Mesothelial cell of epicardium (in vitro differentiated cells): ENCODE measurements around the gene RBM38. TPM values are rescaled to one million over a fixed set of nuclear protein-coding genes. Genes with fewer than 3 reads are reported as not detected.

ENCODE experiments used
- DNase-seq, 2 experiments: peaks; one replicate each; pipeline ENCODE4 v3.0.0; 2021; ENCODE audit warnings: low spot score in 2 of 2; ENCODE audit not compliant: unreplicated experiment in 2 of 2
- H3K27ac Mint-ChIP-seq: 2 replicates; pipeline ENCODE4 v1.8.0; 2021; ENCODE audit warnings: mixed read lengths
- H3K27me3 Mint-ChIP-seq: 2 replicates; pipeline ENCODE4 v1.8.0; 2021; ENCODE audit warnings: low read depth, mixed read lengths
- H3K36me3 Mint-ChIP-seq: 2 replicates; pipeline ENCODE4 v1.8.0; 2021; ENCODE audit warnings: mixed read lengths
- H3K4me1 Mint-ChIP-seq: 2 replicates; pipeline ENCODE4 v1.8.0; 2021; ENCODE audit warnings: mixed read lengths
- H3K4me3 Mint-ChIP-seq: 2 replicates; pipeline ENCODE4 v1.8.0; 2021; ENCODE audit warnings: mild to moderate bottlenecking, moderate library complexity, mixed read lengths
- H3K9me3 Mint-ChIP-seq: 2 replicates; pipeline ENCODE4 v1.8.0; 2021; ENCODE audit warnings: mixed read lengths
- total RNA-seq: library from RNA; stranded (reverse); gene quantifications from 3 replicates; pipeline ENCODE4 v1.2.1, GENCODE V29; 2021
- TF ChIP-seq, protein P1 (sequence below): fragments of 200-600 bp; sonication (generic); IDR thresholded peaks from one replicate; pipeline ENCODE4 v1.5.0; 2021; ENCODE audit warnings: antibody characterized with exemption; ENCODE audit not compliant: unreplicated experiment

Gene RBM38
- total RNA-seq, 1 donor from 2014 or later, result 25.6 TPM

DNA sequence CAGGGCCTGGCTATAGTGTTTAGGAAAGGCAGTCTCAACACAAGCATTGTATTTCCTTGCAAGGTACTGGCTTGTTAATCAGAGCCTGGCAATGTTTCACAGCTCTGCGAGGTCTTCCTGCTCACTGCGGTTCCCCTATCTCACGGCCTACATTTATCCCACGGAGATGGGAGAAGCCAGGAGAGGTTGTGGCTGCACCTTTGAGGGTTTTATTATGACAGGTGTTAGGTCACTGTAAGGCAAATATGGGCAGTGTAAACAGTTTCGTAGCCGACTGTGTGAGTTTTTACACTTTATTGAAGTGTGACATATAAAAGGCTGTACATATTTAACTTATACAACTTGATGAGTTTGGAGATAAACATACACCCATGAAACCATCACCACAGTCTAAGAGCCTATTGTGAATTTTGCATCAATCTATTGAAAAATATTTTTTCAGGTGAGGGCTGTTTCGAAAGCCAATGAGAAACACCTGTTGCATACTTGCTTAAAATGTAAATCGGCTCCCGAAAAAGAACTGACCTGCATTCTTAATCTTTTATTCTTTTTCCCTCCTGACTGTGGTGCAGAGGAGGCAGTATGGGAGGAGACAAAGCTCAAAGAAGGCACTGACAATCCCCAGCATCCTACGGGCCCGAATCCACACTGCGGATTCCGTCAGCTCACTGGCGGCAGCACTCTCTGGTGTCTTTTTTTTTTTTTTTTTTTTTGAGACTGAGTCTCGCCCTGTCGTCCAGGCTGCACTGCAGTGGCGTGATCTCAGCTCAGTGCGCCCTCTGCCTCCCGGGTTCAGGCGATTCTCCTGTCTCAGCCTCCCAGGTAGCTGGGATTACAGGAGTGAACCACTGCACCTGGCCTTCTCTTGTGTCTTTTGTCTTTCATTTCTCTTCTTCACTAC is 7.5 kb upstream of the RBM38 start:
- Mint-ChIP-seq H3K27me3 (no peaks in the 10 kb centered on the region), H3K36me3 (peaks cover 6% of the 10 kb centered on the region), H3K4me3 (no peak overlapping the region), H3K9me3 (no peaks in the 10 kb centered on the region), H3K4me1 (no peaks in the 10 kb centered on the region), H3K27ac (no peak overlapping the region)
- DNase-seq, result no peak
- TF ChIP-seq, protein P1, sequence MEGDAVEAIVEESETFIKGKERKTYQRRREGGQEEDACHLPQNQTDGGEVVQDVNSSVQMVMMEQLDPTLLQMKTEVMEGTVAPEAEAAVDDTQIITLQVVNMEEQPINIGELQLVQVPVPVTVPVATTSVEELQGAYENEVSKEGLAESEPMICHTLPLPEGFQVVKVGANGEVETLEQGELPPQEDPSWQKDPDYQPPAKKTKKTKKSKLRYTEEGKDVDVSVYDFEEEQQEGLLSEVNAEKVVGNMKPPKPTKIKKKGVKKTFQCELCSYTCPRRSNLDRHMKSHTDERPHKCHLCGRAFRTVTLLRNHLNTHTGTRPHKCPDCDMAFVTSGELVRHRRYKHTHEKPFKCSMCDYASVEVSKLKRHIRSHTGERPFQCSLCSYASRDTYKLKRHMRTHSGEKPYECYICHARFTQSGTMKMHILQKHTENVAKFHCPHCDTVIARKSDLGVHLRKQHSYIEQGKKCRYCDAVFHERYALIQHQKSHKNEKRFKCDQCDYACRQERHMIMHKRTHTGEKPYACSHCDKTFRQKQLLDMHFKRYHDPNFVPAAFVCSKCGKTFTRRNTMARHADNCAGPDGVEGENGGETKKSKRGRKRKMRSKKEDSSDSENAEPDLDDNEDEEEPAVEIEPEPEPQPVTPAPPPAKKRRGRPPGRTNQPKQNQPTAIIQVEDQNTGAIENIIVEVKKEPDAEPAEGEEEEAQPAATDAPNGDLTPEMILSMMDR, result no peak

DNA sequence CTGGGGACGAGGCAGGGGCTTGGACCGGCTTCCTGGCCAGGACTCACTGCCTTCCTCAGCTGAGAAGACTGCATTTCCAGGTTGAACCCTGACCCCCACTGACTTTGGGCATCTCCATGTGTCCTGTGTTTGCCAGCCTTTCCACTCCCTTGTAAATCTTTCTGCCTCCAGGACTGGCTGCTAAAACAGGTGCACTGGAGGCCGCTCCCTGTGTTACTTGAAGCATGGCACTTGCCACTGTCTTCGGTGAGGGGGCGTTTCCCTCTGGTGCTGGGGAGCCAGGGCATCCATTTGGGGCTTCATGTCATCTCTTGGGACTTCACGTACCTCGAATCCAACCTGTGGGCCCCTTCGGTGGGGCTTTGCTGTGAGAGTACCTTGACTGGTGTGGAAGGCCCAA is 6.7 kb upstream of the RBM38 start:
- Mint-ChIP-seq H3K27ac (no peak overlapping the region), H3K27me3 (no peaks in the 10 kb centered on the region), H3K9me3 (no peaks in the 10 kb centered on the region), H3K4me1 (peaks cover 2% of the 10 kb centered on the region), H3K4me3 (no peak overlapping the region), H3K36me3 (peaks cover 6% of the 10 kb centered on the region)
- TF ChIP-seq, protein P1, result no peak
- DNase-seq, result no peak

DNA sequence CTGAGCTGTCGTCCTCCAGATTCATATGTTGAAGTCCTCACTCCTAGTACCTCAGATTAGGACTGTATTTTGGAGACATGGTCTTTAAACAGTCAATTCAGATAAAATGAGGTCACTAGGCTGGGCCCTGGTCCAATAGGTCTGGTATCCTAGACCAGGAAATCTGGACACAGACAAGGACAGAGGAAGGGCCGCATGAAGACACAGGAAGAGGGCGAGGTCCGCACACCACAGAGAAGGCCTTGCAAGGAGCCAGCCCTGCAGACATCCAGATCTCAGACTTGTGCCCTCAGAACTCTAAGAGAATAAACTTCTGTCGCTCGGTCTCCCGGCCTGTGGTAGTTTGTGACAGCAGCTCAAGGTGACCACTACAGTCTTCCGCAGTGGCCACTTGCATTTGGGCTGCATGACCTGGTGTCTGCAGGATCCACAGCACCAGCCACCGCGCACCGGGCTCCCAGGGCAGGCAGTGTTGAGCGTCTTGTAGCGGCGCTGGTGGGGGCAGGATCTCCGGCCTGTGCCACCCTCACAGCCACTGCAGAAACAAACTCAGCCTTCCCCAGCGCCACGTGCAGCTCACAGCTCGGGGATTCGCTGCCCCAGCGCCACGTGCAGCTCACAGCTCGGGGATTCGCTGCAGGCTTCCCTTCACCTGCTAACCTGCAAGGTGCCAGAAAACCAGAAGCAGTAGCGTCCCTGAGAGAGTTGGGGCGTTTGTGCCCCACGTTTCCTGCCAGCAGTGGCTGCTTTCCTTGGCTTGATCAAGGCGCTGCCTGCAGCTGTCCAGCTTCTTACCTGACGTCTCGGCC is 6.0 kb upstream of the RBM38 start:
- Mint-ChIP-seq H3K9me3 (no peaks in the 10 kb centered on the region), H3K27me3 (no peaks in the 10 kb centered on the region), H3K4me1 (peaks cover 6% of the 10 kb centered on the region), H3K27ac (no peak overlapping the region), H3K4me3 (no peak overlapping the region), H3K36me3 (peaks cover 3% of the 10 kb centered on the region)
- TF ChIP-seq, protein P1, result no peak
- no peak for DNase-seq

DNA sequence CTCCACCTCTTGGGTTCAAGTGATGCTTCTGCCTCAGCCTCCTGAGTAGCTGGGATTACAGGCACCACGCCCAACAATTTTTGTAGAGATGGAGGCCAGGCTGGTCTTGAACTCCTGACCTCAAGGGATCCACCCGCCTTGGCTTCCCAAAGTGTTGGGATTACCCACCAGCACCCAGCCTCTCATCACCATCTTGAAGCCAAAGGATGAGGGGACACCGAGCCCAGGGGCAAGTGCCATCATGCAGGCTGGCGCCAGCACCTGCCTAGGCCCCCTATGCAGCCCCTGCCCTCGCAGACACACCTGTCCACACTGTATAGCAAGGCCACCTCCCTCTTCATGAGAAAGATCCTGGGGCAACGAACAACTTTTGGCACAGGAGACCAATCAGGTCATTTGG is 5.3 kb upstream of the RBM38 start:
- no peaks in the 10 kb centered on the region for H3K9me3 Mint-ChIP-seq

DNA sequence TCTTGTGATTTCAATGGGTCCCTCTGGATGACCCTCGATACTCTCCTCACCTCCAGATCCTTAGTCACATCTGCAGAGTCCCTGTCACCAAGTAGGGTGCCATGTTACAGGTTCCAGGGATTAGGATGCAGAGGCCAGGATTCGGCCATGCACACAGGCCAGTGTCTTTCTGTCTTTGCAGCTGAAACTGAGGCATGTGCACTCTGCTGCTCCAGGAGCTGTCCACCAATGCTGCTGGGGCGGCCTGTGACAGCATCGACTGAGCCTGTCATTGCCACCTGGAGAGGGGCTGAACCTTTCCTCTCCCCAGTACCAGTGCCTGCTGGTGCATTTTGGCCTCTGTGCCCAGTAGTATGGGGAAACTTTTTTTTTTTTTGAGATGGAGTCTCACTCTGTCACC is 4.4 kb upstream of the RBM38 start:
- Mint-ChIP-seq H3K9me3 (no peaks in the 10 kb centered on the region), H3K36me3 (no peaks in the 10 kb centered on the region), H3K4me3 (no peak overlapping the region), H3K4me1 (peaks cover 11% of the 10 kb centered on the region), H3K27ac (no peak overlapping the region), H3K27me3 (no peaks in the 10 kb centered on the region)
- TF ChIP-seq, protein P1, result no peak
- DNase-seq, result no peak

More for the DNA sequence above, 5.3 kb upstream of the RBM38 start:
- H3K4me1 Mint-ChIP-seq, result peaks cover 11% of the 10 kb centered on the region
- peaks cover 3% of the 10 kb centered on the region for H3K36me3 Mint-ChIP-seq
- no peak overlapping the region for H3K27ac Mint-ChIP-seq
- TF ChIP-seq, protein P1, result no peak
- no peak for DNase-seq
- no peaks in the 10 kb centered on the region for H3K27me3 Mint-ChIP-seq
- H3K4me3 Mint-ChIP-seq, result no peak overlapping the region
